HS-27A (cell line): Measurements from ENCODE around the gene CHERP.
"Not testable (repeated sequence)": the region's sequence is repeated elsewhere in the genome, so short reads cannot be mapped to it uniquely, and the experiment has no call there.

ENCODE experiments used
- DNase-seq: peaks from one replicate; pipeline ENCODE4 v3.0.0-alpha.2; 2012; ENCODE audit warnings: low read depth, missing footprints

CHERP gene

DNA sequence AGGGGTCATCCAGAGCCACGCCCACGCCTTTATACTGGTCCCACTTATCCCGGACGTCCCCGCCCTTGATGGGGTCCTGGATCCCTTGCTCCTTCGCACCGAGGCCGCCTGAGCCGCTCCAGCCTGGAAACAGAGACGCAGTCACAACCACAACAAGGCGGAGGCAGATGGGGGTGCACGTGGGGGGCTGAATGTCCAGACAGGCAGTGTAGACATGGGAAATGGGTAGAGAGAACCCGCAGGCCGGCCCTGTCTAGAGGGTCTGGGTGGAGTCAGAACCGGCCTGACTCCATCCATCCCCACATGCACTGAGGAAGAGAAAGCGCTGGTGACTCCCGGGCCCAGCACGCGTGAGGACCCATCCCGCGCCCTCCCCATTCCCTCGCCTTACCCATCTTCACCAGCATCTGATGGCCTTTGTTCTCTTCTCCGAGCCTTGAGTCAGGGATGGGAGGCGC is 23.0 kb downstream of the CHERP start:
- DNase-seq = no peak

DNA sequence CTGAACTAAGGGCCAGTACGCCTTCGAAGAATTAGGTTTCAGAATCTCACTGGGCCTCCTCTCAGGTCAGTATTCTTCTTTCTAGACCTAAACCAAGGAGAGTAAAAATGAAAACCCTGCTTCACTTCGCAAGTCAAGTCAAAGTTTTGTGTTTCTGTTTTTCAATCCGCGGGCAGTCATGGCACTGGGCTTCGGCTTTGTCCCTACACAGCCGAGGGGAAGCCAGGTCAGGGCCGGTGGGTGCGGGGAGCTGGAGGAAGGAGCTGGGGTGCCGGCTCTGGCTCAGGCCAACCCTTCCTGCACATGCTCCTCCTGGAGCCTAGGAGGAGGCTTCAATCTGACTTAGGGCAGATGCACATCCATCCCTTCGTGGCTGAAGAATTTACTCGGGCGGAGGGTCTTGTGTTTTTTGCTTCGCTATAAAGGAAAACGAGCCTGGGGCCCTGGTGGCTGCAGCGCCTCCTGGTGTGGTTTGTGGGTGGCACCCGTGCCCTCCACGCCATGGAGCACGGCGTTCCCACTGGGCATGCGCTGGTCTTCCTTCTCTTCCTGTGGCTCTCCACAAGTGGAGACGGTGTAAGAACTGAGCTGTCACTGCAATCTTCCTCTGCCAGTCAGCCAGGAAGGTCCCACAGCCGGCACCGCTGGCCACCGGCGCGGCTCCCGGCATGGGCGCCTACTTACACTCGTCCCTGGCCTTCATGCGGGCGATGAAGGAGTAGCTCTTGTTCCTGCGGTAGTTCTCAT is 23.6 kb downstream of the CHERP start:
- DNase-seq = no peak

DNA sequence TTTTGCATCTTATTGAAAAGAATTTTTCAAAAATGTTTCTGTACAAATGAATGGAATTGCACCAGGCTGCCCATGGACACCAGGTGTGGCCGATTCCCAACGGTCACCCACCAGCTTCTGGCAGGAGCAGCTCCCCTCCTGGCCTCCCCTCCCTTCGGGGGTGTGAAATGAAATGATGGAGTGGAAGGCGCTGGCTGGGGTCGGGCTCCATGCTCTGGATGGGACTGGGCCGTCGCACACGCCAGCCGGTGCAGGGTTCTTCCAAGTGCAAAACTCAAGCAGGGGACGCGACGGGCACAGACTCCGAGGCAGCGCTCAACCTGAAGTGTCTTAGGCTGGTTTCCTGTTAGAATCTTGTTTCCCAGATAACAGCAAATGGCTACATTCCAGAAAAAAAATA is 24.2 kb downstream of the CHERP start:
- DNase-seq = no peak

DNA sequence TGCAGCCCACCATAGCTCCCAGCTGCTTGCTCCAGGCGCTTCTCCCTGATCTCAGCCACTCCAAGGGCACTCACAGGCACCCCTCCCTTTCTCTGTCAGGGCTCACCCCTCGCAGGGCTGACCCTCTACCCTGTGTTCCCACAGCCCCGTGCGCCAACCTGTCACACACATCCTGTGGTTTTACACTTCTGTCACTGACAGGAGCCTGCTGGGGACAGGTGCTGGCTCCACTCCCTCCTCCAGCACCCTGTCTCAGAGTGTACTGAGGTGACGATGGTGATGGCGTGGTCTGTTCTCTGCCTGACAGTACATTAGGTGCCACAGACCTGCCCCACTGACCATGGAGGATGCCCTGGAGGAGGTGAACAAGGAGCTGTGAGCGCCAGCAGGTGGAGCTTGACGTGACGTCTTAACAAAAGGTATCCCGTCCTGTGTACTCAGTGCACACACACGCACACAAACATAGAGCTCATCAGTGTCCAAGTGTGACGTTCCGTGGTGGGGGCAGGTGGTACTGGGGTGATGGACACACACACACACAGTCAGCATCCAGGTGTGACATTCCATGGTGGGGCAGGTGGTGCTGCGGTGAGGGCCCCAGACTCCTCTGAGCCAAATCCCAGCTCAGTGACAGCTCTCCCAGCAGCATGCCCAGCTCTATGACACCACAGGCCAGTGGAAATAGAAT is 25.2 kb downstream of the CHERP start:
- no peak for DNase-seq

DNA sequence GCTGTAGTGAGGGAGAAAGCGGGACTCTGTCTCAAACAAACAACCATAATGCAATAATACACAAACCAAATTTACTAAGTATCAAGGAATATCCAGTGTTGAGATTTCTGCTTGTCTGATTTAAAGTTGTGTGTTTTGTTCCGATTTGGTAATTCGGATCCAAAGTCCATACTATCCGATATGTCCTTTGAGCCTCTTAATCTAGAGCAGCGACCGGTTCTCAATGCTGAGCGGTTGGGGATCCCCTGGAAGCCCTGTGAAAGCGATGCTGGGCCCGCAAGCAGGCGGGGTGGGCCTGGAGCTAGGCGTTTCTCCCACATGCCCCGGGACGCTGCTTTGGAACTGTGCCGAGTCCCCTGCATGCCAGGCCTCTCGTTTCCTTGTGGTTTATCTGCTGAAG is 25.9 kb downstream of the CHERP start:
- no peak for DNase-seq

DNA sequence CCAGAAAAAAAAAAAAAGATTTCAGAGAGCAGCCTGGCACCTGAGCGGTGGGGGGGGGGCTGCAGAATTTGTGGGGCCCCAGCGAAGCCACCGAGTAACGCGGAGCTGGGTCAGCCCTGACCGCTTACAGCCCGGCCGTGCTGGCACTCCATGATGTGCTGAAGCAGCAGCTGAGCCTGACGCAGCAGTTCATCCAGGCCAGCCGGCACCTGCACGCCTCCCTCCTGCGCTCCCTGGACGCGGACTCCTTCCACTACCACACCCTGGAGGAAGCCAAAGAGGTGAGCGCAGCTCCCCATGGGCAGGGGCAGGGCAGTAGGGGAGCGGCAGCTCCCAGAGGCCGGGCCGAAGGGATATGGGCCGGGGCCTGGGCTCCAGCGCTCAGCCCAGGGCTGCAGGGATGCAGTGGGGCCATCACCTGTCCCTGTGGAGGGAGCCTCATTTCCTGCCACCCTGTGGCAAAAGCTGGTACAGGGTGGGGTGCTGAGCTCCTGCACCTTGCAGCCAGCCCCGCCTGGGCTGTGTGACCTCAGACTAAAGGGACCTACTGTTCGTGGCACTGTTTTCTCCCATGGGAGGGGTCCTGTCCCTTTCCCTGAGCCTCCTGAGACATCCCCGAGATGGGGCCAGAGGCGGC is 27.7 kb downstream of the CHERP start:
- no peak for DNase-seq

DNA sequence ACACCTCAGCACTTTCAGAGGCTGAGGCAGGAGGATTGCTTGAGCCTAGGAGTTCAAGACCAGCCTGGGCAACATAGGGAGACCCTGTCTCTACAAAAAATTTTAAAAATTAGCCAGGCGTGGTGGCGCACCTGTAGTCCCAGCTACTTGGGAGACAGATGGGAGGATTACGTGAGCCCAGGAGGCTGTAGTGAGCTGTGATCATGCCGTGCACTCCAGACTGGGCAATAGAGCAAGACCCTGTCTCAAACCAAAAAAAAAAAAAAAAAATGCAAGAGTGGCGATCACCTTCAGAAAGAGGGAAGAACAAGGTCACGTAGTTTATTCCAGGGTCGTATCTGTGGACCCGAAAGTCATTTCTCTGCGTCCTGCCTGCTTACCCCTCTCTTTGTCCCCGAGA is 29.6 kb downstream of the CHERP start:
- not testable (repeated sequence) for DNase-seq

DNA sequence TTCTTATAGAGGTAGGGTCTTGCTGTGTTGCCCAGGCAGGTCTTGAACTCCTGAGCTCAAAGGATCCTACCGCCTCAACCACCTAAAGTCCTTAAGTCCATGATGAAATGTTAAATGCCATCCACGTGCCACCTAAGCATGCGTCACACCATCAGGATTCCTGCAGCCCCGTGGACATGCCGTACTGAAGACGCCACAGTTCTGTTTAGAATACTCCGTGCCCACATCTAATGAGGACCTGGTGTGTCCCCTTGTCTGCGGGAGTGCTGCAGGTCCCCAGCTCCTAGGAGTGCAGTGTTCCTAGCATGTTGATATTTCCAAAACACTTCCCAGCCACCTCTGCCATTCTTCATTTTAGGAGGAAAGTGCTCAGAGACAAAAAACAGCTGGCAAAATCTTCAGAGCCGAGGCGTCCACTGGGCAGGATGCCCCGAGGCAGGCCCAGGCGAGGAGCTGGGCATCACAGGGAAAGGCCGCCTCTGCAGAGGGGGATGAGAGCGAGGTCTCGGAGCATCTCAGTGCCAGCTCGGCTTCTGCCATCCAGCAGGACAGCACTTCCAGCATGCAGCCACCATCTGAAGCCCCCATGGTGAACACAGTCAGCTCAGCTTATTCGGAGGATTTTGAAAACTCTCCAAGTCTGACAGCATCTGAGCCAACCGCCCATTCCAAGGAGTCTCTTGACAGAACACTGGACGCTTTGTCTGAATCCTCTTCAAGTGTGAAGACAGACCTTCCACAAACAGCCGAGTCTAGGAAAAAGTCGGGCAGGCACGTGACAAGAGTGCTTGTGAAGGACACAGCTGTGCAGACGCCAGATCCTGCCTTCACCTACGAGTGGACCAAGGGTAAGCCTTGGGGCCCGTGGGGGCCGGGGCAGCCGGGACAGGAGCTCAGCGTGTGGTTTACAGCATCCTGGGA is 32.8 kb downstream of the CHERP start:
- DNase-seq = no peak

DNA sequence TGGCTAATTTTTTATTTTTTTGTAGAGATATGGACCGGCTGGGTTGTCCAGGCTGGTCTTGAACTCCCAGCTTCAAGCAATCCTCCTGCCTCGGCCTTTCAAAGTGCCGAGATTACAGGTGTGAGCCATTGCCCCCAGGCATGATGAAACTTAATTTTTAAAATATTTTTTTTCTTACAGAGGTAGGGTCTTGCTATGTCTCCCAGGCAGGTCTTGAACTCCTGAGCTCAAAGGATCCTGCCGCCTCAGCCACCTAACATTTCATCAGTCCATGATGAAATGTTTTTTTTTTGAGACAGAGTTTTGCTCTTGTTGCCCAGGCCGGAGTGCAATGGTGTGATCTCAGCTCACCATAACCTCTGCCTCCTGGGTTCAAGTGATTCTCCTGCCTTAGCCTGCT is 33.7 kb downstream of the CHERP start:
- DNase-seq = no peak

DNA sequence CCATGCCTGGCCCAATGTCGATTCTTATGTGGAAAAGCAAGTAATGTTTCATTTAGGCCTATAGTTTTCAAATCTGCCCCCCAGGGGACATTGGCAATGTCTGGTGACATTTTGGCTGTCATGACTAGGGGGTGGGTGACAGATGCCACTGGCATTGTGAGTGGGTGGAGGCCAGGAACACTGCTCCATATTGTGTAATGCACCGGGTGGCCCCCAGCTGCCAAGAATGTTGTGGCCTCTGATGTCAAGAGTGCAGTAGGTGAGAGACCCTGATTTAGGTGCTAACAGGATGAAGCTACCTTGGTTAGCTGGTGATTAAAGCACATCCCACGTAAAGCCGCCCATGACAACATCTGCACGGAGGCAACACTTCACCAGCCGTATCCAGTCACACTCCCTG is 35.3 kb downstream of the CHERP start:
- no peak for DNase-seq

DNA sequence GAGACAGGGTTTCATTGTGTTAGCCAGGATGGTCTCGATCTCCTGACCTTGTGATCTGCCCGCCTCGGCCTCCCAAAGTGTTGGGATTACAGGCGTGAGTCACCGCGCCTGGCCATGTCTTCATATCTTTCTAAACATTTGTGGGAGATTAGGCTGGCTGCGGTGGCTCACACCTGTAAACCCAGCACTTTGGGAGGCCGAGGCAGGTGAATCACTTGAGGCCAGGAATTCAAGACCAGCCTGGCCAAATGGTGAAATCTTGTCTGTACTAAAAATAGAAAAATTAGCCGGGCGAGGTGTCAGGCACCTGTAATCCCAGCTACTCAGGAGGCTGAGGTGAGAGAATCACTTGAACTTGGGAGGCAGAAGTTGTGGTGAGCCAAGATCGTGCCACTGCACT is 36.1 kb downstream of the CHERP start:
- DNase-seq = not testable (repeated sequence)

DNA sequence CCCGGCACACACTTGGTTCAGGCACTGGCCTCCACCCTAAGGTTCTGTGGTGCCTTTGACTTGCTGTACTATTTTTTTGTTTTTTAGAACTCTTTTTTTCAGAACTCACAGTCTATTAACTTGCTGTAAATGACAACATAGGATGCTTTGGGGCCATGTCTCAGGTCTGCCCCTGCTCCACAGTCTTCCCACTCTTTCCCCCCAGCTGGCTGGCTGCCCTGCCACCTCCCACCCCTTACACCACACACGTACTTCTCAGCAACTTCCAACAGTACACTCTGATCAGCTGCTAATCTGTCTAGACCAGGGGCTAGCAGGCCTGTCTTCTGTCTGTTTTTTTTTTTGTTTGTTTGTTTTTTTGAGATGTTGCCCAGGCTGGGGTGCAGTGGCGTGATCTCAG is 38.0 kb downstream of the CHERP start:
- no peak for DNase-seq

DNA sequence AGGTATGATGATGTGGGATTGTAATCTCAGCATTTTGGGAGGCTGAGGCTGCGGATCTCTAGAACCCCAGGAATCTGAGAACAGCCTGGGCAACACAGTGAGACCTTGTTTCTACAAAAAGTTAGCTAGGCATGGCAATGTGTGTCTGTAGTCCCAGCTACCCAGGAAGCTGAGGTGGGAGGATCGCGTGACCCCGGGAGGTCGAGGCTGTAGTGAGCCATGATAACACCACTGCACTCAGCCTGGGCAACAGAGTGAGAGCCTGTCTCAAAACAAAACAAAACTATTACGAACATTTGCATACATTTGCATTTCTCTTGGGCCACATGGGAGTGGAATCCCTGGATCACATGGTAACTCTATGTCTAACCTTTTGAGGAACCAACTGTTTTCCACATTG is 44.4 kb downstream of the CHERP start:
- no peak for DNase-seq

DNA sequence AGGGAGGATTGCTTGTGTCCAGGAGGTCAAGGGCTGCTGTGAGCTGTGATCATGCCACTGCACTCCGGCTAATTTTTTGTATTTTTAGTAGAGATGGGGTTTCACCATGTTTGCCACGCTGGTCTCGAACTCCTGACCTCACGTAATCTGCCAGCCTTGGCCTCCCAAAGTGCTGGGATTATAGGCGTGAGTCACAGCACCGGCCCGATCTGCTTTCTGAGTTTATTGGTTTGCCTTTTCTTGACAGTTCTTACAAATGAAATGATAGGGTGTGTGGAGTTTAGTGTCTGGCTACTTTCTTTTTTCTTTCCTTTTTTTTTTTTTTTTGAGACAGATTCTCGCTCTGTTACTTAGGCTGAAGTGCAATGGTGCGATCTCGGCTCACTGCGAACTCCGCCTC is 45.2 kb downstream of the CHERP start:
- no peak for DNase-seq

DNA sequence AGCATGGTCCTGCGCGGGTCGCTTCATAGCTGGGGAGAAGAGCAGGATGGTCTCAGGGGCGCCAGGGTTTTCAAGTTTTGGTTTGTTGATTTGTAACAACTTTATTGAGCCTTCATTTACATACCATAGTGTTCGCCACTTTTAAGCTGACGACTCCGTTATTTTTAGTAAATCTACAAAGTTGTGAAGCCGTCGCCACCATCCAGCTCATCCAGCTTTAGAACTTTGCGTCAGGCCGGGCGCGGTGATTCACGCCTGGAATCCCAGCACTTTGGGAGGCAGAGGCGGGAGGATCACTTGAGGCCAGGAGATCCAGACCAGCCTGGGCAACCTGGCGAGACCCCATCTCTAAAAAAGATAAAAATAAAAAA is 45.6 kb downstream of the CHERP start:
- no peak for DNase-seq

DNA sequence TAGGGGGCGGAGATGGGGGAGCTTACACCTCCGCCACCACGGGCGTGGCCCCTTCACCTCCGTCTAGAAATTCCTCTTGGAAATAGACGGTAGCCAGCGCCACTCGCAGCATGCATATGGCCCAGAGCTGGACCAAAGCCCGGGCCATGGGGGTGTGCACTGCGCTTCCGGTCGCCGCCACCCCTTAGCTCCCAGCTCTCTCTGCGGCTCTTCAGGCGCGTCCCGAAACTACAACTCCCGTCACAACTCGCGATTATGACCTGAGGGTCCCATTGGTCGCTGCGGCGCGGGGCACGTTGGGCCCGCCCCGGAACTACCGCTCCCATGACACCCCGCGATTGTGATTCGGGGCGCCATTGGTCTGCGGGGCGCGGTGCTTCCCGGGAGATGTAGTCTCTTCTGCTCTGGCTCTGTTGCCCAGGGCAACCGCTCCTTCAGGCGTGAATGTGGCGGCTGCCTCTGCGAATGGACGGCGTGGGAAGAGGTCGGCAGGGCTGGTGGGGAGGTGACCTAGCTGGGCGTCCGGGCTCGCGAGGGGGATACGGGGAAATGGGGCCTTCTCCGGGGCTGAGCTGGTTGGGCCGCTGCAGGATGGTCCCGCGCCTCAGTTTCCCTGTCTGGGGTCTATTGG is 46.1 kb downstream of the CHERP start, which contains the start of the genes C19orf44 and CALR3:
Gene C19orf44, plus strand, starts transcription at position 413 of the 631 bp plus-strand sequence. CDS start 4,399 bp downstream, outside the sequence.
Gene CALR3, minus strand, starts transcription at position 186 of the 631 bp plus-strand sequence. Its CDS starts 38 bp downstream, at position 148.
- peak; percentile 89 for DNase-seq

DNA sequence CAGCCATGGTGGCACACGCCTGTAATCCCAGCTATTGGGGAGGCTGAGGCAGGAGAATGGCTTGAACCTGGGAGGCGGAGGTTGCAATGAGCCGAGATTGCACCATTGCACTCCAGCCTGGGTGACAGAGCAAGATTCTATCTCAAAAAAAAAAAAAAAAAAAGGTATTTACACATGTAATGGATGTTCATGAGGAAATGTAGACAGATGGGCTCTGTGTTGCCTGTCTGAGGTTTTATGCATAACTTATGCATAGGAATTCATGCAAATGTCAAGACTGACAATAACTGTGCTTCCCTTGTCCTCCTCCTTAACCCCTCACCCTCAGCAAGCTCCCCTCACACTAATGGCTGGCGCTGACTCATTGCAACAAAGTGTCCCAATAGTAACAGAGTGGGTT is 55.8 kb downstream of the CHERP start:
- DNase-seq = not testable (repeated sequence)

DNA sequence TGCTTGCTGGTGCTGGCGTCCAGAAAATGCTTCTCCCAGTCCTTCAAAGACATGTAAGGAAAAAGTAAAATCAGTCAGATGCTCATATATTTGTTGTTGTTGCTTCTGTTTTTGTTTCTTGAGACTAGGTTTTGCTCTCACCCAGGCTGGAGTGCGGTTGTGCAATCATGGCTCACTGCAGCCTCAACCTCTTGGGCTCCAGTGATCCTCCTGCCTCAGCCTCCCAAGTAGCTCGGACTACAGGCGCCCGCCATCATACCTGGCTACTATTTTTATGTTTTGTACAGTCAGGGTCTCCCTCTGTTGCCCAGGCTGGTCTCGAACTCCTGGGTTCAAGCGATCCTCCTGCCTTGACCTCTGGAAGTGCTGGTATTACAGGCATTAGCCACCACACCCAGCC is 59.5 kb downstream of the CHERP start:
- no peak for DNase-seq

DNA sequence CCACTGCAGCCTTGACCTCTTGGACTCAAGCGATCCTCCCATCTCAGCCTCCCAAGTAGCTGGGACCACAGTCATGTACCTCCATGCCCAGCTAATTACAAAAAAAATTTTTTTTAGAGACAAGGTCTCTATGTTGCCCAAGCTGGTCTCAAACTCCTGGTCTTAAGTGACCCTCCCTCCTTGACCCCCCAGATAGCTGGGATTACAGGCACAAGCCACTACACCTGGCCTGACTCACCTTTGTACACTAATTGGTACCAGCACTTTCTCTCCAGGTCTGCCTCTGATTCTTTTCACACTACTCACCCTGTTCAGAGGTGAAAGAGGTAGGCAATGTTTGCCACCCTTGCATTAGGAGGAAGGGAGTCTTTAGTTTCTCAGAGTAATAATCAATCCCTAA is 64.9 kb downstream of the CHERP start:
- no peak for DNase-seq

DNA sequence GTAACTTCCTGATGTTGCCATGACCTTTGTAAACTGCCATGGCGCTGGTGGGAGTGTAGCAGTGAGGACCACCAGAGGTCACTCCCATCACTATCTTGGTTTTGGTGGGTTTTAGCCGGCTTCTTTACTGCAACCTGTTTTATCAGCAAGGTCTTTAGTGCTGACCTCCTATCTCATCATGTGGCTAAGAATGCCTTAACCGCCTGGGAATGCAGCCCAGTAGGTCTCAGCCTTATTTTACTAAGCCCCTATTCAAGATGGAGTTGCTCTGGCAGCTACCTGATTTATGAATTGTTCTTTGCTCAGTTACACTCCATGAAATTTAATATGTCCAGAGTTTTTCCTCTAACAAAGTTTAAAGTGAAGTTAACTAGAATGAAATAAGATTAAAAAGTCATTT is 65.8 kb downstream of the CHERP start:
- no peak for DNase-seq

DNA sequence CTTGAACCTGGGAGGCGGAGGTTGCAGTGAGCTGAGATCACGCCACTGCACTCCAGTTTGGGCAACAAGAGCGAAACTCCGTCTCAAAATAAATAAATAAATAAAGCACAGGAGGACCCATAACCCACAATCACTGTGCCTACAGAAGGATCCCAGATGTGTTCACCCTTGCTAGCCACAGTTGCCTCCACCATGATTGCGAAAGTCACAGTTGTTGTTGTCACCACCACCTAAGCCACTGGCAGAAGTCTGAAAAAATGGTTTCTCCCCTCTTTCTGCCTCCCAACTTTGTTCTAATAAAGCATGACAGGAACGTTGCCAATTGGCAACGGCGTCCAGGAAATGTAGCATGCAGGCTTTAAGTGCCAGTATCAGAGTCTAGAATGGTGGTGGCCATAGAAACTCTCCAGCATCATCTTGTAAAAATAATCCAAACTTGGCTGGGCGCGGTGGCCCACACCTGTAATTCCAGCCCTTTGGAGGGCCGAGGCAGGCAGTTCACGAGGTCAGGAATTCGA is 68.3 kb downstream of the CHERP start:
- no peak for DNase-seq
